H9 (cell line): ENCODE data around the gene PRSS2. TPM values are rescaled to one million over a fixed set of nuclear protein-coding genes. Genes with fewer than 3 reads are reported as not detected.

Source experiments
- DNase-seq: peaks from one replicate; pipeline ENCODE4 v3.0.0-alpha.2; 2017
- H2AFZ ChIP-seq: one replicate; pipeline ENCODE4 v1.6.1; 2013; ENCODE audit warnings: mild to moderate bottlenecking, low read length, control low read depth, moderate library complexity
- H2AK5ac ChIP-seq: 2 replicates; pipeline ENCODE4 v1.6.1; 2013; ENCODE audit warnings: low read length, control low read depth, mixed read lengths; ENCODE audit not compliant: insufficient read length
- H2BK120ac ChIP-seq: one replicate; pipeline ENCODE4 v1.6.1; 2013; ENCODE audit warnings: low read depth, mild to moderate bottlenecking, low read length, control low read depth, inconsistent platforms; ENCODE audit not compliant: poor library complexity, severe bottlenecking
- H2BK12ac ChIP-seq: 2 replicates; pipeline ENCODE4 v1.6.1; 2013; ENCODE audit warnings: low read length, control low read depth, mixed read lengths, low read depth; ENCODE audit not compliant: insufficient read length
- H2BK15ac ChIP-seq: 2 replicates; pipeline ENCODE4 v1.6.1; 2013; ENCODE audit warnings: low read depth, low read length, control low read depth
- H2BK20ac ChIP-seq: one replicate; pipeline ENCODE4 v1.6.1; 2013; ENCODE audit warnings: low read depth, mild to moderate bottlenecking, low read length, control low read depth, inconsistent platforms; ENCODE audit not compliant: poor library complexity, severe bottlenecking
- H2BK5ac ChIP-seq: 2 replicates; pipeline ENCODE4 v1.6.1; 2013; ENCODE audit warnings: low read length, control low read depth, mixed read lengths; ENCODE audit not compliant: insufficient read length
- H3K14ac ChIP-seq: 2 replicates; pipeline ENCODE4 v1.6.1; 2013; ENCODE audit warnings: low read length, control low read depth; ENCODE audit not compliant: insufficient read depth
- H3K18ac ChIP-seq: 2 replicates; pipeline ENCODE4 v1.6.1; 2013; ENCODE audit warnings: low read depth, mild to moderate bottlenecking, mixed read lengths, low read length, control low read depth; ENCODE audit not compliant: insufficient read length
- H3K23ac ChIP-seq: 2 replicates; pipeline ENCODE4 v1.6.1; 2013; ENCODE audit warnings: low read length, control low read depth, mixed read lengths, low read depth; ENCODE audit not compliant: insufficient read length
- H3K23me2 ChIP-seq: 2 replicates; pipeline ENCODE4 v1.6.1; 2013; ENCODE audit warnings: low read depth, mild to moderate bottlenecking, mixed read lengths, low read length, control low read depth; ENCODE audit not compliant: insufficient read length, poor library complexity, severe bottlenecking
- H3K27ac ChIP-seq: 2 replicates; pipeline ENCODE4 v1.5.1; 2013; ENCODE audit warnings: low read length, control low read depth, mixed read lengths, low read depth; ENCODE audit not compliant: insufficient read length
- H3K27me3 ChIP-seq: 2 replicates; pipeline ENCODE4 v1.6.1; 2013; ENCODE audit warnings: low read length, control low read depth, inconsistent platforms; ENCODE audit not compliant: insufficient read depth
- H3K4ac ChIP-seq: 2 replicates; pipeline ENCODE4 v1.6.1; 2013; ENCODE audit warnings: low read depth, mild to moderate bottlenecking, control low read depth, inconsistent platforms, low read length, moderate library complexity
- H3K4me1 ChIP-seq: 2 replicates; pipeline ENCODE4 v1.6.1; 2013; ENCODE audit warnings: low read length, control low read depth, inconsistent platforms; ENCODE audit not compliant: insufficient read depth
- H3K4me2 ChIP-seq: 2 replicates; pipeline ENCODE4 v1.6.1; 2013; ENCODE audit warnings: low read length, control low read depth, mixed read lengths; ENCODE audit not compliant: insufficient read length, insufficient read depth
- H3K56ac ChIP-seq: 2 replicates; pipeline ENCODE4 v1.6.1; 2013; ENCODE audit warnings: low read depth, mild to moderate bottlenecking, mixed read lengths, low read length, control low read depth; ENCODE audit not compliant: insufficient read length
- H3K79me1 ChIP-seq: 2 replicates; pipeline ENCODE4 v1.6.1; 2013; ENCODE audit warnings: low read depth, mild to moderate bottlenecking, moderate library complexity, low read length, control low read depth, inconsistent platforms; ENCODE audit not compliant: insufficient read depth, poor library complexity, severe bottlenecking
- H3K79me2 ChIP-seq: 2 replicates; pipeline ENCODE4 v1.6.1; 2013; ENCODE audit warnings: low read length, control low read depth, inconsistent platforms; ENCODE audit not compliant: insufficient read depth
- H3K9ac ChIP-seq: 2 replicates; pipeline ENCODE4 v1.6.1; 2013; ENCODE audit warnings: low read length, control low read depth, mixed read lengths; ENCODE audit not compliant: insufficient read length; ENCODE audit errors: extremely low read depth
- H3K9me3 ChIP-seq: one replicate; pipeline ENCODE4 v1.6.1; 2013; ENCODE audit warnings: low read depth, low read length, inconsistent platforms; ENCODE audit not compliant: control insufficient read depth
- H3T11ph ChIP-seq: one replicate; pipeline ENCODE4 v1.6.1; 2013; ENCODE audit warnings: mild to moderate bottlenecking, low read length, control low read depth, inconsistent platforms
- H4K20me1 ChIP-seq: one replicate; pipeline ENCODE4 v1.6.1; 2013; ENCODE audit not compliant: control insufficient read depth, insufficient read length, insufficient read depth
- H4K5ac ChIP-seq: 2 replicates; pipeline ENCODE4 v1.6.1; 2013; ENCODE audit warnings: low read depth, mild to moderate bottlenecking, mixed read lengths, low read length, control low read depth; ENCODE audit not compliant: insufficient read length
- H4K8ac ChIP-seq: replicated peaks from 2 replicates; pipeline ENCODE4 v1.6.1; 2013; ENCODE audit warnings: low read length, control low read depth, mixed read lengths, low read depth; ENCODE audit not compliant: insufficient read length
- H4K91ac ChIP-seq: 2 replicates; pipeline ENCODE4 v1.6.1; 2013; ENCODE audit warnings: low read depth, mild to moderate bottlenecking, moderate library complexity, mixed read lengths, low read length, control low read depth; ENCODE audit not compliant: insufficient read length
- H3K27ac Mint-ChIP-seq, 3 experiments: 2 replicates in 2 of 3; 3 replicates in 1 of 3; pipeline ENCODE4 v1.8.0; 2020 to 2021; ENCODE audit warnings: mixed read lengths in 3 of 3, mild to moderate bottlenecking in 1 of 3, moderate library complexity in 1 of 3
- H3K27me3 Mint-ChIP-seq: 2 replicates; pipeline ENCODE4 v1.8.0; 2021; ENCODE audit warnings: low read depth, mild to moderate bottlenecking, moderate library complexity, mixed read lengths
- H3K36me3 Mint-ChIP-seq, 3 experiments: 2 replicates in 2 of 3; 3 replicates in 1 of 3; pipeline ENCODE4 v1.8.0; 2020 to 2021; ENCODE audit warnings: low read depth in 3 of 3, mixed read lengths in 3 of 3; ENCODE audit not compliant: insufficient read depth in 1 of 3
- H3K4me1 Mint-ChIP-seq, 2 experiments: 2 replicates each; pipeline ENCODE4 v1.8.0; 2020; ENCODE audit warnings: mixed read lengths in 2 of 2
- H3K4me3 Mint-ChIP-seq, 2 experiments: 2 replicates in 1 of 2; 3 replicates in 1 of 2; pipeline ENCODE4 v1.8.0; 2020 to 2021; ENCODE audit warnings: mild to moderate bottlenecking in 2 of 2, mixed read lengths in 2 of 2, moderate library complexity in 1 of 2
- H3K9me3 Mint-ChIP-seq, 2 experiments: 2 replicates in 1 of 2; 3 replicates in 1 of 2; pipeline ENCODE4 v1.8.0; 2020; ENCODE audit warnings: mild to moderate bottlenecking in 2 of 2, mixed read lengths in 2 of 2, moderate library complexity in 1 of 2
- WGBS: extraction: QIAGEN DNeasy Blood & Tissue Kit; methylation state at CpG from one replicate; pipeline ENCODE4 v1.1.7; 2013; ENCODE audit warnings: missing lambda C conversion rate, low lambda C conversion rate, mixed read lengths; ENCODE audit not compliant: insufficient read length; ENCODE audit errors: extremely low coverage; 5-methylcytosine and 5-hydroxymethylcytosine counted together
- total RNA-seq: library from RNA; stranded (reverse); gene quantifications from 2 replicates; pipeline ENCODE4 v1.2.1, GENCODE V29; 2021
- TF ChIP-seq, protein P1 (sequence below): fragments of 200-600 bp; sonication (generic); conservative IDR thresholded peaks from 3 replicates; pipeline ENCODE4 v1.8.0; 2021; ENCODE audit warnings: antibody characterized with exemption, mild to moderate bottlenecking

PRSS2 gene
- total RNA-seq, 1 experiment from 2014 or later = not detected

DNA sequence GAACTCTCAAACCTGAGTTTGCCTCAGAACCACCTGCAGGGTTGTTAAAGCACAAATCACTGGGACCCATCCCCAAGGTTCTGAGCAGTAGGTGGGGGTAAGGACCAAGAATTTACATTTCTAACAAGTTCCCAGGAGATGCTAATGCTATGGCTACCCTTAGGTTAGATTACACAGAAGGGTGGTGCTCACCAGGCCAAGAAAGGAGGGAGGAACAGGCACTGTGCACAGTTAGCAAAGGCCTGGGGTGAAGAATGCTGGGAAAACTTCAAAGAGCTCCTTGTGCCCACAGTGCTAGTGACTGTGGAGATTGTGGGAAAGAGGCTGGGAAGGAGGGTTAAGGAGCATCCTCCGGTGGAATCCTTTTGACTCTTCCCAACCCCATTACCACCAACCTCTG, 8.7 kb upstream of the PRSS2 start:
- WGBS = no CpG with 5 or more reads among the region's 1 CpG

More for the DNA sequence above, 8.7 kb upstream of the PRSS2 start:
- DNase-seq = no peak
- Histone ChIP-seq H3K4me2 (no peak overlapping the region), H2BK20ac (no peak overlapping the region), H2AK5ac (no peak overlapping the region), H3K9ac (no peak overlapping the region), H3K4ac (no peak overlapping the region), H2BK12ac (no peak overlapping the region), H3K23ac (no peak overlapping the region), H4K8ac (no peak overlapping the region), H3K18ac (no peak overlapping the region), H3K14ac (no peak overlapping the region), H4K91ac (no peak overlapping the region), H3K23me2 (no peaks in the 10 kb centered on the region), H4K20me1 (no peaks in the 10 kb centered on the region), H3T11ph (no peak overlapping the region), H2AFZ (no peak overlapping the region), H3K79me1 (no peaks in the 10 kb centered on the region), H3K27me3 (no peaks in the 10 kb centered on the region; the same call in 1 of the 2 replicates), H2BK15ac (no peak overlapping the region), H3K27ac (no peak overlapping the region), H4K5ac (no peak overlapping the region), H3K4me1 (no peaks in the 10 kb centered on the region), H2BK5ac (no peak overlapping the region), H3K9me3 (no peaks in the 10 kb centered on the region), H3K79me2 (no peaks in the 10 kb centered on the region), H3K56ac (no peak overlapping the region), H2BK120ac (no peak overlapping the region)
- H3K9me3 Mint-ChIP-seq = no peaks in the 10 kb centered on the region
- H3K36me3 Mint-ChIP-seq = no peaks in the 10 kb centered on the region
- TF ChIP-seq, protein P1, sequence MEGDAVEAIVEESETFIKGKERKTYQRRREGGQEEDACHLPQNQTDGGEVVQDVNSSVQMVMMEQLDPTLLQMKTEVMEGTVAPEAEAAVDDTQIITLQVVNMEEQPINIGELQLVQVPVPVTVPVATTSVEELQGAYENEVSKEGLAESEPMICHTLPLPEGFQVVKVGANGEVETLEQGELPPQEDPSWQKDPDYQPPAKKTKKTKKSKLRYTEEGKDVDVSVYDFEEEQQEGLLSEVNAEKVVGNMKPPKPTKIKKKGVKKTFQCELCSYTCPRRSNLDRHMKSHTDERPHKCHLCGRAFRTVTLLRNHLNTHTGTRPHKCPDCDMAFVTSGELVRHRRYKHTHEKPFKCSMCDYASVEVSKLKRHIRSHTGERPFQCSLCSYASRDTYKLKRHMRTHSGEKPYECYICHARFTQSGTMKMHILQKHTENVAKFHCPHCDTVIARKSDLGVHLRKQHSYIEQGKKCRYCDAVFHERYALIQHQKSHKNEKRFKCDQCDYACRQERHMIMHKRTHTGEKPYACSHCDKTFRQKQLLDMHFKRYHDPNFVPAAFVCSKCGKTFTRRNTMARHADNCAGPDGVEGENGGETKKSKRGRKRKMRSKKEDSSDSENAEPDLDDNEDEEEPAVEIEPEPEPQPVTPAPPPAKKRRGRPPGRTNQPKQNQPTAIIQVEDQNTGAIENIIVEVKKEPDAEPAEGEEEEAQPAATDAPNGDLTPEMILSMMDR = no peak
- no peak overlapping the region for H3K4me3 Mint-ChIP-seq
- H3K27ac Mint-ChIP-seq = no peak overlapping the region; a peak in 1 of 7 replicates
- H3K27me3 Mint-ChIP-seq = peaks cover 6% of the 10 kb centered on the region
- peaks cover 3 to 8% of the 10 kb centered on the region in 2 experiments; a peak in 3 of 4 replicates for H3K4me1 Mint-ChIP-seq
